GM18907 (cell line): ENCODE results near the gene GABRD.

Experiments
- ATAC-seq: cut with Tn5 transposase; IDR thresholded peaks from one replicate; pipeline ENCODE4 v1.9.1; 2021; ENCODE audit warnings: mild to moderate bottlenecking, moderate library complexity; ENCODE audit not compliant: unreplicated experiment

Gene GABRD

DNA sequence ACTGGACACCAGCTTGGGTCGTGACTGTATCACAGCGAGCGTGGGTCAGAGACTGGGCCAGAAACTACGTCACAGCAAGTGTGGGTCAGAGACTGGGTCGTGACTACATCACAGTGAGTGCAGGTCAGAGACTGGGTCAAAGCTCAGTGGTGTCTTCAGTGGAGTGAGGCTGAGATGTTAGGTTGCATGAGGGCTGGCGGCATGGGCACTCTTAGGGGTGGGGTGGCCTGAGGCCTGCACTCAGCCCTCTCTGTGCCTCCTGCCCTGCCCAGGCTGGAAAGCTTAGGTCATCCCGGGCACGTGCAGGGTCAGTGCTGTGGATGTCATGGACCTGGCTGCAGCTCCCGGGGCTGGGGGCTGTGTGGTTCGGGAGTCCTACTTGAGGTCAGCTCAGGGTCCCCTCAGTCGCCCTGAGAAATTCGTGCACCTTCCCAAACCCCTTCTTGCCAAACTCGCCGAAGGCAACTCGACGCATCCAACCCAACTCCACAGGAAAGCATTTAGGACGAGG, 34.5 kb upstream of the GABRD start:
- no peak for ATAC-seq

DNA sequence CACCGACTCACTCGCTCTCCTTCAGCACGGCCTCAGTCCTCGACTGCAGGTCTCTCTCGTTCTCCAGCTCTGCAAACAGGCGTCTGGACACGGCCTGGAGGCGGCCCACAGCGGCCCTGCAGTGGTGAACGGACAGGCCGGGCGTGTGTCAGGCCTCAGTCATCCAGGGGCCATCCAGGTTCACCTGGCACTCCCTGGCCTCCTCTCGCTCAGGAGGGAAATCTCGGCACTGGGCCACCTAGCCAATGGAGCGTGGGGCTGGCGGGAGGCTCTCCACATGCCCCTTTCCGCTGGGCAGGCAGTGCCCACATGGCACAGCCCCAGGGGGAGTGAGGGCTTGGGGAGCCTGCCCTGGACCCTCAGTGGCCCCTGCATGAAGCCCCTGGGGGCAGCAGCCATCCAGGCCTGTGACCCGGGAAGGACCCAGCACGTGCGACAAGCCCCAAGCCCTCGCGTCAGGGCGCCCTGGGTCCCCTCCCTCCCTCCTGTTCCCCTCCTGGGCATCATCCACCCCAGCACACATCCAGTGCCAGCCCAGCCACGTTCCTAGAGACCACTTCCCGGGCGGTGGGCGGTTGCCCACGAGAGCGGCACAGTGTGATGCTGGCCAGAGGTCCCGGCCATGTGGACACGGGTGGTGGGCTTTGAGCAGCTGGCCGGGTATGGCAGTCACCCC, 33.6 kb upstream of the GABRD start:
- ATAC-seq: no peak

DNA sequence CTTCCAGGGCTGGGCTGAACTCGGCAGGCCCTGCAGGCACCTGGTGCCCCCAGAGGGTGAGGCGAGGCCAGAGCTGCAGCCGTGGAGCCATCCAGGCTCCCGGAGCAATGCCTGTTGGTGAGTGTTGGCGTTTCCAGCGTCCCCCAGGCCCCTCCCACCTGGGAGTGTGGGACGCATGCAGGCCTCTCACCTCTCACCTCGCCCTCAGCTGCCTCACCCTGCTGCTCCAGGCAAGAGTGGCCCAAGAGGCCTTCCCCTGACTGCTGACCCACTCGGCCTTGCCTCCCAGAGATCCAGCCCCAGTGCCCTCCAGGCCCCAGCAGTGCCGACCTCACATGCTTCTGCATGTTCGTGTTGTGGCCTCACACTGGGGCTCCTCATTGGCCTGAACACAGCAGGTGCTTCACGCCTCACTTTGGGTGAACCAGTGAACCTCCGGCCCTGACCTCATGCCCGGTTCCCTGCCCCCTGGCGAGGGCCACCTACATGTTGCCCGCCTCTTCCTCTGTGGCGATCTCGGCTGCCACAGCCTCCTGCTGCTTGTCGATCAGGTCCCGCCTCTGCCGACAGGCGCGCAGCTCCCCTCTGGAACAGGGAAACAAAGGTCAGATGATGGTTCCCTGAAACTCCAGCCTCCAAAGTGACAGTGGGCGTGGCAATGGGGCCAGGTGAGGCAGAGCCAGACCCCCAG, 32.5 kb upstream of the GABRD start:
- ATAC-seq: no peak

- ATAC-seq: no peak
Measured at GRCh38 chr1:1987142-1987510, 32.0 kb upstream of the GABRD start.

DNA sequence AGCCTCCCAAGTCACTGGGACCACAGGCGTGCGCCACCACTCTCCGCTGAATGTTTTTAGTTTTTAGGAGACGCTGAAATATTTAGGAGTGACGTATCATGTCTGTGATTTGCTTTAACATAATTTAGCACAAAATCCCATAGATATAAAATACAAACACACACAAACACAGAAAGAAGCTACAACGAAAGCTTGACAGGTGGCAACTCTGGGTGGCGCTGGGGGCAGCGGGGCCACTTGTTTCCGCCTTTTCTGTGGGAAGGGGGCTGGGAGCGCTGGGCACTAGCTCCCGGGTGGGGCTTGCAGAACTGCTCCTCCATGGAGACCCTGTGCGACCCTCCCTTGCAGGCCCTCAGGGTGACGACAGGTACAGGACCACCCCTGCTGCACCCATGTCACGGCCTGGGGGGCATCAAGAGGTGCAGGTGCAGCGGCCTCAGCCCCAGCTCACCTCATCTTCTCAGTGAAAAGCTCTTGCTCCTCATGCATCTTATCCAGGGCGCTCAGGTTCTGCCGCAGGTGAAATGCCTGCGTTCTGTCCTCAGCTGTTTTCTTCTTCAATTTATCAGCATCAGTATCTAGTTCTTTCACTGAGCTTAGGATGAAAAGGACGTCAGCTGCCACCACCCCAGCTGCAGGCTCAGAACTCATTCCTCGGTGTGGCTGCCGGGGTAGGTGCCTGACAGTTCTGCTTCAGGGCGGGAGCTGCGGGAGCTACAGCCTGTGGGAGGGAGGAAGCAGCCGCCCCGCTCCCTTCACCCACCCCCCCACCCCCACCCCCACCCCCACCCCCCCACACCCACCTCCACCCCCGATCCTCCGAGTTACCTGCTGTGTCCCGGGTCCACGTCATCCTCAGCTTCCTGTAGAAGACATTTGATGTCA, 30.8 kb upstream of the GABRD start:
- ATAC-seq: no peak

DNA sequence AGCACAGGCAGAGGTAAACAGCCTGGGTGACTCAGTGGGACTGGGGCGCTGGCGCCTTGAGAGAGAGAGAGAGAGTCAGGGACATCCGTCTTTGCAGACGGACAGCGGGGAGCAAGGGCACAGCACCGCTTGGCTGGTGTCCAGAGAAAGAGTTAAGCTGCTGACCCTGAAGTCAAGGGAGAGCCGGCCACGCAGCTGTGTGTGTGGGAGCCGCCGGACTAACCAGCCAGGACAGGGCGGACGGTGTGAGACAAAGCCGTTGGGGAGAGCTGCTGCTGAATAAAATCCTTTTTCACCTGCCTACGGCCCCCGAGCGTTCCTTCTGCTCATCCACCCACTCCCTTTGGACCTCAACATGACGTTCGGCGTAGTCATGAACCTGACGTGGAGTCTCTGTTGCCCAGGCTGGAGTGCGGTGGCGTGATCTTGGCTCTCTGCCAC, 30.0 kb upstream of the GABRD start:
- ATAC-seq: no peak

- no peak for ATAC-seq
Measured at GRCh38 chr1:1989789-1990188, 29.4 kb upstream of the GABRD start.

DNA sequence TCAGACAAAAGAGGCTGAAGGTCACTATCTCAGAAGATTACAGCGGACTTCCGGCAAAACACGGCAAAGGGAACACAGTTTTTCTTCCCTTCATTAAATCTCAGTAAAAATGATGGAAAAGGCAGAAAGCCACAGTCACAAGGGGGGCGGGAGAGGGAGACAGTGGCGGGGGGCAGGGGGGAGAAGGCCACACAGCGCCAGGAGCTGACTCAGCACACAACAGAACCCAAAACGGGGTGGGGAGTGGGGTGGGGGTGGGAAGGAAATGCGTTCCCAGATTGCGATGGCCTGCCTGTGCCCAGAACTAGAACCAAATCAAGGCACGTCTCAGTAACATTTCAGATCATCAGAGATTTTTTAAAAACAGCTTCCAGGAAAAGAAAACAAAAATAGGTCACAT, 28.9 kb upstream of the GABRD start:
- no peak for ATAC-seq

DNA sequence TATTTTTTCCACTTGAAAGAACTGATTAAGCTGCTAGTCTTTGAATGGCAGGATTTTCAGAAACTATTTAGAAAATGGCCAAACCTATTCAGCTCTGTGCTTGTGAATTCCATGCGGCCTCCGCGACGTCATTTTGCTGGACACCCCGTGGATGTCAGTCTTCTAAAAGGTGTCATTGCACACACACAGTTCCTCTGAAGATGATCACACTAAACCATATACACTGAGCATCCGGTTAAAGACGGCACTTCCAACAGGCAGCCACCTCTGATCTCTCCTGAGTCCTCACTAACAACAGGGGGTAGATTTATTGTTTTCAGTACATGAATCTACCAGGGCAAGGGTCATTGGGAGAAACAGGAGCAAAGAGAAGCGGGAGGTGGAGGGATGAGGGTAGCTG, 24.6 kb upstream of the GABRD start:
- no peak for ATAC-seq

DNA sequence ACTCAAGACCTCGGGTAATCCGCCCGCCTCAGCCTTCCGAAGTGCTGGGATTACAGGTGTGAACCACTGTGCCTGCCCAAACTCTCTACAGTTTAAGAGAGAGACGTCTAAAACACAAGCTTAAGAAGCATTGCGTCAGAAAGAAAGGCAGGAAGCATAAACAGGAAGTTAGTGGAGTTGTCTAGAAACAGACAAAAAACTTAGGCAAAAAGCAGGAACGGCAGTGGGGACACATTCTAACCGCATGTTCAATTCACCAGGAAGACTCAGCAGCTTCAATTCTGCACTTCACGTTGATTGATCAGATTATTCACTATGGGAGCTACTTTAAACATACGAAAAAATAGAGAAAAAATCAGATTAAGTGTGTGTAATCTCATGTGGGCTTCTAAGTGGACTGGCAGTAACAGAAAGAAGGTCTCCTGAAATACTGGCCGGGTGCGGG, 22.9 kb upstream of the GABRD start:
- ATAC-seq: no peak

- no peak for ATAC-seq
Measured at GRCh38 chr1:1997576-1997975, 21.6 kb upstream of the GABRD start.

DNA sequence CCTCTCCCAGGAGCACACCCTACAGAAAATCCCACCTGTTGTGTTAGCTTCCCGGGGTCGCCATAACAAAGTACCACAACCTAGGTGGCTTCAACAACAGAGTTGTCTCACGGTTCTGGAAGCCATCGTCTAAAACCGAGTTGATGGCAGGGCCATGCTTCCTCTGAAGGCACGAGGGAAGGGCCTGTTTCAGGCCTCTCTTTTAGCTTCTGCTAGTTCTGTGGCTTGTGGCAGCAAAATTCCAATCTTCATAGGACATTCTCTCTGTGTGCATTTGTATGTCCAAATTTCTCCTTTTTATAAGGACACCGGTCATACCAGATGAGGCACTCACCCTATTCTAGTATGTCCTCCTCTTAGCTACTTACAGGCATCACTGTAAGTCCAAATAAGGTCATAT, 18.7 kb upstream of the GABRD start:
- no peak for ATAC-seq

DNA sequence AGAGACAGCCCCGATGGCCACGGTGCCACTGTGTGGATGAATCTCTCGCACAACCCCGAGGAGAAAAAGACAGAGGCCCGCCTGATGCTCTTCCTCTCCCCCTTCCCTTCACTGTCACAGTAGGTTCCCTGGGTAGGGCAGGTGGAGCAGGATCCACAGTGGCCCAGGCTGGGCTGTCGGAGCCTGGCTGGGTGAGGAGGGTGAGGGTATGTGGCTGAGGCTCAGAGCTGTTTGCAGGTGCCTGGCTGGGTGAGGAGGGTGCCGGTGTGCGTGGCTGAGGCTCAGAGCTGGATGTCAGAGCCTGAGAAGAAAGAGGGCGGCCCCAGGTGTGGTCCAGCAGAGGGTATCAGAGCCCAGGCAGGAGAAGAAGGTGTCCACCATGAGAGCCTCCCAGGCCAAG, 18.3 kb upstream of the GABRD start:
- ATAC-seq: no peak

GRCh38 chr1:2001773-2002411, 17.3 kb upstream of the GABRD start:
- no peak for ATAC-seq

- no peak for ATAC-seq
Measured at GRCh38 chr1:2003541-2004131, 15.5 kb upstream of the GABRD start, which contains the start of gene CFAP74. CFAP74 (minus strand) TSS chr1:2003786; CDS start chr1:1990956, 12,830 bp downstream.

DNA sequence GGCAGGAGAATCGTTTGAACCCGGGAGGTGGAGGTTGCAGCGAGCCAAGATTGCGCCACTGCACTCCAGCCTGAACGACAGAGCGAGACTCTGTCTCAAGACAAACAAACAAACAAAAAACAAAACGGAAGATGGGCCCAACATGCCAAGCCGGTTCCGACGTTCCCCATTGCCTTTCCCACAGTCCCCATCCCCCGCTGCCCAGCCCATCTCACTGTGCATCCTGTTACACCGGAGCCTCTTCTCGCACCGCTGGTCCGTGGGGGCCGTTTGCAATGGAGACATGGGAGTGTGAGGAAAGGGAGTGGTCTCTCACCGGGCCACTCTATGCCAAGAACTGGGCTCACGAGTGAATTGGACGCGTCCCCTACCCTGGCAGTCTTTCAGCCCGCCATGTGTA, 14.3 kb upstream of the GABRD start:
- ATAC-seq: no peak

GRCh38 chr1:2009101-2010053, 9.8 kb upstream of the GABRD start:
- ATAC-seq: no peak

DNA sequence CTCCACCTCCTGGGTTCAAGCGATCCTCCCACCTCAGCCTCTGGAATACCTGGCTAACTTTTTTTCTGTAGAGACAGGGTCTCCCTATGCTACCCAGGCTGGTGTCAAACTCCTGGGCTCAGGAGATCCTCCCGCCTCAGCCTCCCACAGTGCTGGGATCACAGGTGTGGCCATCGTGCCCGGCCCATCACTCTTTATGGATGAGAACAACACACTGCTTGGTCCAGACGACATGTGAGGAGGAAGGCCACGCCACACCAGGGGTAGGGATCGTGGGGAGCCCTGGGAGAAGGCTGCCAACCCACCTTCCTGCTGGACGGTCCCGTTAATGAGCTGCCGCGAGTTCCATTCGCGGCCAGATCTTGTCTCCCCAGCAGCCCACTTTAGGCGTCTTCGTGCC, 5.0 kb upstream of the GABRD start:
- no peak for ATAC-seq
